Gastrocnemius medialis (tissue), 4 donors: Measurements from ENCODE around the gene SMIM23.

Experiments used
- CTCF ChIP-seq, 5 experiments: fragments of 450-650 bp in 3 of 5; fragments of 200-600 bp in 2 of 5; sonication (generic) in 2 of 5; IDR thresholded peaks in 4 of 5; conservative IDR thresholded peaks in 1 of 5; 1 replicate in 4 of 5; 2 replicates in 1 of 5; pipeline ENCODE4 v1.5.1; 2016 to 2019; ENCODE audit warnings: antibody characterized with exemption in 5 of 5, mild to moderate bottlenecking in 3 of 5, moderate library complexity in 3 of 5
- POLR2A ChIP-seq, 2 donors: fragments of 450-650 bp; IDR thresholded peaks; one replicate each; pipeline ENCODE4 v1.6.1; 2017; ENCODE audit warnings: antibody characterized with exemption in 2 of 2, mild to moderate bottlenecking in 2 of 2, moderate library complexity in 2 of 2

GRCh38 chr5:171789353-171789752, 3.7 kb downstream of the SMIM23 start:
- TF ChIP-seq CTCF (IDR thresholded peaks at IDR 0.05 in 4 of 5, conservative IDR thresholded peaks at IDR 0.05 in 1 of 5) = no peak
- TF ChIP-seq POLR2A (IDR thresholded peaks at IDR 0.05) = no peak
